IPS-18a (cell line): Measurements from ENCODE around the gene NOC2L.
A peak's percentile ranks its signal among the peaks of the same experiment; 100 is the strongest.

ENCODE experiments used
- H3K27ac ChIP-seq: one replicate; pipeline ENCODE4 v1.5.1; 2013; ENCODE audit warnings: low read length
- H3K27me3 ChIP-seq: one replicate; pipeline ENCODE4 v1.6.1; 2013; ENCODE audit warnings: mild to moderate bottlenecking, low read length; ENCODE audit not compliant: control insufficient read depth, insufficient read depth
- H3K36me3 ChIP-seq: one replicate; pipeline ENCODE4 v1.6.1; 2013; ENCODE audit warnings: low read depth, low read length; ENCODE audit not compliant: control insufficient read depth
- H3K4me1 ChIP-seq: one replicate; pipeline ENCODE4 v1.6.1; 2013; ENCODE audit warnings: low read depth, low read length; ENCODE audit not compliant: control insufficient read depth
- H3K4me3 ChIP-seq: one replicate; pipeline ENCODE4 v1.5.1; 2013; ENCODE audit warnings: low read length
- H3K9ac ChIP-seq: one replicate; pipeline ENCODE4 v1.6.1; 2013; ENCODE audit warnings: mild to moderate bottlenecking, low read length, moderate library complexity
- H3K9me3 ChIP-seq: one replicate; pipeline ENCODE4 v1.6.1; 2013; ENCODE audit warnings: low read depth, low read length; ENCODE audit not compliant: control insufficient read depth

The NOC2L gene

GRCh38 chr1:941588-942383 lies 17.3 kb downstream of the NOC2L start:
- peak overlapping the region; percentile 17 for H3K4me3 ChIP-seq
- peaks cover 78% of the 10 kb centered on the region for H3K27me3 ChIP-seq
- H3K36me3 ChIP-seq, result no peaks in the 10 kb centered on the region
- no peaks in the 10 kb centered on the region for H3K4me1 ChIP-seq
- no peak overlapping the region for H3K9ac ChIP-seq
- H3K9me3 ChIP-seq, result no peaks in the 10 kb centered on the region
- no peak overlapping the region for H3K27ac ChIP-seq

- H3K9me3 ChIP-seq, result no peaks in the 10 kb centered on the region
- no peak overlapping the region for H3K27ac ChIP-seq
- H3K4me3 ChIP-seq, result peak overlapping the region; percentile 13
- no peaks in the 10 kb centered on the region for H3K36me3 ChIP-seq
- H3K4me1 ChIP-seq, result no peaks in the 10 kb centered on the region
- peaks cover 85% of the 10 kb centered on the region for H3K27me3 ChIP-seq
- no peak overlapping the region for H3K9ac ChIP-seq
These were observed 18.0 kb downstream of the NOC2L start for GRCh38 chr1:941015-941587.

GRCh38 chr1:940107-941014 lies 18.7 kb downstream of the NOC2L start:
- H3K9ac ChIP-seq, result no peak overlapping the region
- peak overlapping the region; percentile 3 for H3K4me3 ChIP-seq
- H3K4me1 ChIP-seq, result no peaks in the 10 kb centered on the region
- peaks cover 93% of the 10 kb centered on the region for H3K27me3 ChIP-seq
- H3K36me3 ChIP-seq, result no peaks in the 10 kb centered on the region
- no peak overlapping the region for H3K27ac ChIP-seq
- no peaks in the 10 kb centered on the region for H3K9me3 ChIP-seq

- Histone ChIP-seq H3K27me3 (peaks cover 100% of the 10 kb centered on the region), H3K27ac (no peak overlapping the region), H3K9ac (no peak overlapping the region), H3K4me1 (no peaks in the 10 kb centered on the region), H3K9me3 (no peaks in the 10 kb centered on the region), H3K4me3 (no peak overlapping the region), H3K36me3 (no peaks in the 10 kb centered on the region)
These were observed 19.4 kb downstream of the NOC2L start for GRCh38 chr1:939511-940106.

GRCh38 chr1:938711-939489 lies 20.2 kb downstream of the NOC2L start:
- Histone ChIP-seq H3K9ac (no peak overlapping the region), H3K27ac (no peak overlapping the region), H3K36me3 (no peaks in the 10 kb centered on the region), H3K4me1 (no peaks in the 10 kb centered on the region), H3K4me3 (no peak overlapping the region), H3K27me3 (peaks cover 93% of the 10 kb centered on the region), H3K9me3 (no peaks in the 10 kb centered on the region)

GRCh38 chr1:938088-938683 lies 20.9 kb downstream of the NOC2L start:
- H3K9me3 ChIP-seq, result no peaks in the 10 kb centered on the region
- H3K27me3 ChIP-seq, result peaks cover 93% of the 10 kb centered on the region
- no peak overlapping the region for H3K27ac ChIP-seq
- H3K36me3 ChIP-seq, result no peaks in the 10 kb centered on the region
- no peak overlapping the region for H3K4me3 ChIP-seq
- no peaks in the 10 kb centered on the region for H3K4me1 ChIP-seq
- no peak overlapping the region for H3K9ac ChIP-seq

GRCh38 chr1:937521-937920 lies 21.5 kb downstream of the NOC2L start:
- no peak overlapping the region for H3K27ac ChIP-seq
- peaks cover 93% of the 10 kb centered on the region for H3K27me3 ChIP-seq
- no peaks in the 10 kb centered on the region for H3K4me1 ChIP-seq
- H3K4me3 ChIP-seq, result no peak overlapping the region
- no peaks in the 10 kb centered on the region for H3K36me3 ChIP-seq
- no peak overlapping the region for H3K9ac ChIP-seq
- no peaks in the 10 kb centered on the region for H3K9me3 ChIP-seq

GRCh38 chr1:936348-937264 lies 22.4 kb downstream of the NOC2L start:
- peaks cover 93% of the 10 kb centered on the region for H3K27me3 ChIP-seq
- no peak overlapping the region for H3K27ac ChIP-seq
- H3K36me3 ChIP-seq, result no peaks in the 10 kb centered on the region
- H3K9me3 ChIP-seq, result no peaks in the 10 kb centered on the region
- no peak overlapping the region for H3K4me3 ChIP-seq
- no peak overlapping the region for H3K9ac ChIP-seq
- H3K4me1 ChIP-seq, result no peaks in the 10 kb centered on the region

GRCh38 chr1:935751-936231 lies 23.3 kb downstream of the NOC2L start:
- no peak overlapping the region for H3K27ac ChIP-seq
- peaks cover 93% of the 10 kb centered on the region for H3K27me3 ChIP-seq
- no peaks in the 10 kb centered on the region for H3K9me3 ChIP-seq
- H3K4me1 ChIP-seq, result no peaks in the 10 kb centered on the region
- no peak overlapping the region for H3K4me3 ChIP-seq
- no peaks in the 10 kb centered on the region for H3K36me3 ChIP-seq
- H3K9ac ChIP-seq, result no peak overlapping the region
